Natural killer cell (primary cell): ENCODE results near the gene FLT1. TPM values are rescaled to one million over a fixed set of nuclear protein-coding genes. Genes with fewer than 3 reads are reported as not detected.

Source experiments
- ATAC-seq, 3 donors: fragments of 150-1000 bp in 2 of 3; fragments of 200-7000 bp in 1 of 3; cut with Tn5 transposase; 1 replicate in 1 of 3; 2 replicates in 2 of 3; pipeline ENCODE4 v1.10.0; 2021; ENCODE audit warnings: mild to moderate bottlenecking in 2 of 3, moderate library complexity in 2 of 3
- DNase-seq, 2 donors: peaks; one replicate each; pipeline versions ENCODE4 v3.0.0 to v3.0.0-alpha.2; 2013 to 2021; ENCODE audit warnings: mixed read lengths in 1 of 2
- H3K27ac ChIP-seq: one replicate; pipeline ENCODE4 v1.5.1; 2013; ENCODE audit warnings: mild to moderate bottlenecking, low read length
- H3K27me3 ChIP-seq: one replicate; pipeline ENCODE4 v1.6.1; 2013; ENCODE audit warnings: low read length; ENCODE audit not compliant: control insufficient read depth, insufficient read depth
- H3K36me3 ChIP-seq: one replicate; pipeline ENCODE4 v1.6.1; 2013; ENCODE audit warnings: low read length; ENCODE audit not compliant: control insufficient read depth, insufficient read depth
- H3K4me1 ChIP-seq: one replicate; pipeline ENCODE4 v1.6.1; 2013; ENCODE audit warnings: low read length; ENCODE audit not compliant: control insufficient read depth, insufficient read depth
- H3K4me3 ChIP-seq: one replicate; pipeline ENCODE4 v1.5.1; 2013; ENCODE audit warnings: low read length
- H3K9me3 ChIP-seq: one replicate; pipeline ENCODE4 v1.6.1; 2013; ENCODE audit warnings: low read length; ENCODE audit not compliant: control insufficient read depth, insufficient read depth
- H3K27ac Mint-ChIP-seq, 2 donors: one replicate each; pipeline ENCODE4 v1.8.0; 2022; ENCODE audit warnings: mild to moderate bottlenecking in 2 of 2, mixed read lengths in 2 of 2, moderate library complexity in 1 of 2
- H3K27me3 Mint-ChIP-seq, 2 donors: one replicate each; pipeline ENCODE4 v1.8.0; 2022; ENCODE audit warnings: low read depth in 2 of 2, mixed read lengths in 2 of 2
- H3K36me3 Mint-ChIP-seq: one replicate; pipeline ENCODE4 v1.8.0; 2022; ENCODE audit warnings: mixed read lengths
- H3K4me1 Mint-ChIP-seq, 2 donors: one replicate each; pipeline ENCODE4 v1.8.0; 2022; ENCODE audit warnings: mixed read lengths in 2 of 2
- H3K4me3 Mint-ChIP-seq: one replicate; pipeline ENCODE4 v1.8.0; 2022; ENCODE audit warnings: mild to moderate bottlenecking, moderate library complexity, mixed read lengths
- H3K9me3 Mint-ChIP-seq, 2 donors: one replicate each; pipeline ENCODE4 v1.8.0; 2022; ENCODE audit warnings: mixed read lengths in 2 of 2
- CTCF ChIP-seq: fragments of 200-600 bp; IDR thresholded peaks from one replicate; pipeline ENCODE4 v1.8.0; 2022; ENCODE audit warnings: antibody characterized with exemption
- WGBS: methylation state at CpG from one replicate; pipeline ENCODE4 v1.1.7; 2013; ENCODE audit warnings: missing lambda C conversion rate; ENCODE audit not compliant: insufficient coverage; 5-methylcytosine and 5-hydroxymethylcytosine counted together
- intact Hi-C: fragments of 100-400 bp; cut with micrococcal nuclease; formaldehyde crosslinking; loops from one replicate; pipeline ENCODE4 v1.14.2; 2022
- total RNA-seq, 4 donors: library from RNA; stranded (reverse); fragments of 120-200 nt in 1 of 4; gene quantifications; one replicate each; pipeline versions ENCODE4 v1.2.3 to v1.2.4, GENCODE V29; 2013 to 2022

Gene FLT1
- total RNA-seq, 3 donors from 2014 or later (not counting 1 experiment from before 2014, with no cell fraction given): 0.05 to 0.43 (median 0.07) TPM

GRCh38 chr13:28325022-28325421, 169.9 kb downstream of the FLT1 start:
- Mint-ChIP-seq H3K9me3 (no peaks in the 10 kb centered on the region), H3K4me3 (no peak overlapping the region)
- intact Hi-C loops: no loop called here

GRCh38 chr13:28324181-28324789, 170.6 kb downstream of the FLT1 start:
- WGBS: 39% methylated on average over 4 of the region's 4 CpGs
- peak; percentile 72 for TF ChIP-seq CTCF
- Histone ChIP-seq H3K9me3 (no peaks in the 10 kb centered on the region), H3K4me1 (no peaks in the 10 kb centered on the region), H3K4me3 (no peak overlapping the region), H3K27ac (no peak overlapping the region), H3K36me3 (no peaks in the 10 kb centered on the region), H3K27me3 (no peaks in the 10 kb centered on the region)
- H3K27ac Mint-ChIP-seq: no peak overlapping the region
- intact Hi-C loops: loop anchor here (1.0 kb wide), 2 partner anchors 312 to 335 kb away; partner anchors contain the start of gene POMP
- ATAC-seq: peak; percentile 71 to 88 (median 80)
- peak; percentile 34 to 75 for DNase-seq
- no peak overlapping the region for H3K4me3 Mint-ChIP-seq
- no peaks in the 10 kb centered on the region for H3K9me3 Mint-ChIP-seq
- no peaks in the 10 kb centered on the region for H3K4me1 Mint-ChIP-seq
- H3K27me3 Mint-ChIP-seq: peaks cover 0 to 6% of the 10 kb centered on the region in 2 donors
- no peaks in the 10 kb centered on the region for H3K36me3 Mint-ChIP-seq

More at GRCh38 chr13:28325022-28325421, 169.9 kb downstream of the FLT1 start:
- no peaks in the 10 kb centered on the region for H3K9me3 ChIP-seq
- ATAC-seq: no peak
- H3K27ac ChIP-seq: no peak overlapping the region
- no peak for TF ChIP-seq CTCF
- no peaks in the 10 kb centered on the region for H3K4me1 Mint-ChIP-seq
- no peak overlapping the region for H3K27ac Mint-ChIP-seq
- no peak overlapping the region for H3K4me3 ChIP-seq
- peaks cover 0 to 8% of the 10 kb centered on the region in 2 donors for H3K27me3 Mint-ChIP-seq
- H3K36me3 ChIP-seq: no peaks in the 10 kb centered on the region
- H3K4me1 ChIP-seq: no peaks in the 10 kb centered on the region
- no peaks in the 10 kb centered on the region for H3K36me3 Mint-ChIP-seq
- 75% methylated on average over 2 of the region's 2 CpGs for WGBS
- no peaks in the 10 kb centered on the region for H3K27me3 ChIP-seq
- DNase-seq: no peak

GRCh38 chr13:28322256-28322905, 172.5 kb downstream of the FLT1 start:
- DNase-seq (no peak), ATAC-seq (no peak)
- no peaks in the 10 kb centered on the region for H3K36me3 Mint-ChIP-seq
- H3K27ac ChIP-seq: no peak overlapping the region
- H3K27ac Mint-ChIP-seq: no peak overlapping the region
- no peaks in the 10 kb centered on the region for H3K27me3 ChIP-seq
- peaks cover under 1% of the 10 kb centered on the region for H3K4me1 ChIP-seq
- H3K9me3 ChIP-seq: no peaks in the 10 kb centered on the region
- no peak for TF ChIP-seq CTCF
- H3K27me3 Mint-ChIP-seq: no peaks in the 10 kb centered on the region
- no peak overlapping the region for H3K4me3 Mint-ChIP-seq
- H3K9me3 Mint-ChIP-seq: no peaks in the 10 kb centered on the region
- H3K36me3 ChIP-seq: no peaks in the 10 kb centered on the region
- intact Hi-C loops: no loop called here
- no peaks in the 10 kb centered on the region for H3K4me1 Mint-ChIP-seq
- WGBS: 89% methylated on average over 8 of the region's 11 CpGs
- H3K4me3 ChIP-seq: no peak overlapping the region
